GM18526 (cell line): ENCODE data around the gene PELI2.

Experiments
- POLR2A ChIP-seq: IDR thresholded peaks from 3 replicates; pipeline ENCODE4 v1.6.1; 2011; ENCODE audit not compliant: insufficient read length; ENCODE audit errors: extremely low read depth

The PELI2 gene

DNA sequence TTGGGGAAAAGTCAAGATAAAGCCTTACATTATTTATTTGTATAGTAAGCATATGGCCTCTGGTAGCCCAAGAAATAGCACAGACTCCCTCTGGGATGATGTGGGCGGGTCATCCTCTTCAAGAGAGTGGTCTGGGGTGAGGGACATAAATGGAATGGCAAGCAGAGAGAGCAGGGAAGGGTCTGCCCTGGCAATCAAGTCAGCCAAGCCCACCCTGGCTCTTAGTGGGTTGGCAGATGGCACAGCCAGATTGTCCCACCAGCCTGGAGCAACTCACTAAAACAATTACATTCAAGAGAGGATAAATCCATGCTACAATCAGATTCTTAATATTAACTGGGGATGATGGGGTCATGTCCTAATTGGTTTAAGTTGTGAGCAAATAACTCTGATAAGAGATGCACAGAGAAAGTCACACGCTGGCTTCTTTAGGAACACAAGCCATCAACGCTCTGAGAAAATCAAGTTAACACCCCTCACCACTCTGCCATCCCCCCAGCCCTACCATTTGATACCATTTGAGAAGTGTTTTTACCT is 2.8 kb upstream of the PELI2 start:
- no peak for TF ChIP-seq POLR2A

- TF ChIP-seq POLR2A, result no peak
These were observed 2.0 kb upstream of the PELI2 start for GRCh38 chr14:56115976-56116893.

DNA sequence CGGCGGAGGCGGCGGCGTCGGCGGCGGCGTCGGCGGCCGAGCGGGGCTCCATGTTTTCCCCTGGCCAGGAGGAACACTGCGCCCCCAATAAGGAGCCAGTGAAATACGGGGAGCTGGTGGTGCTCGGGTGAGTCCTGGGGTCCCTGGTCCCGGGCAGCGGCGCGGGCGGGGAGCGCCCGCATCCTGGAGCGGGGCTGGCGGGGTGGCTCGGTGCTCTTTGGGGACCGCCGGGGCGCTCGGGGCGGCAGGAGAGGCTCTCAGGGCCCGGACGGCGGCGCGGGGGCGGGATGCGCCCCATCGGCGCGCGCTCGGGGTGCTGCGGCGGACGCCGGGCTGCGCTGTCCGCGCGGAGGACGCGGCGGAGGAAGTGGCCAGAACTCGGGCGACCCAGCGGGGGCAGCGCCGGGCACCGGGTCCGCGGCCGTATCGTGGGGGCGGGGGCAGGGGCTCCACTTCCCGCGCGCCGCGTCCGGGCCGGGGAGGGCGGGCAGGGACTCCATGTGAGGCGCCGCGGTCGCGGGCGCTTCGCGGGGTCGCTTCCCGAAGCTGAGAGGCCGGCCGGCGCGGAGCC is 485 bp downstream of the PELI2 start:
- no peak for TF ChIP-seq POLR2A

DNA sequence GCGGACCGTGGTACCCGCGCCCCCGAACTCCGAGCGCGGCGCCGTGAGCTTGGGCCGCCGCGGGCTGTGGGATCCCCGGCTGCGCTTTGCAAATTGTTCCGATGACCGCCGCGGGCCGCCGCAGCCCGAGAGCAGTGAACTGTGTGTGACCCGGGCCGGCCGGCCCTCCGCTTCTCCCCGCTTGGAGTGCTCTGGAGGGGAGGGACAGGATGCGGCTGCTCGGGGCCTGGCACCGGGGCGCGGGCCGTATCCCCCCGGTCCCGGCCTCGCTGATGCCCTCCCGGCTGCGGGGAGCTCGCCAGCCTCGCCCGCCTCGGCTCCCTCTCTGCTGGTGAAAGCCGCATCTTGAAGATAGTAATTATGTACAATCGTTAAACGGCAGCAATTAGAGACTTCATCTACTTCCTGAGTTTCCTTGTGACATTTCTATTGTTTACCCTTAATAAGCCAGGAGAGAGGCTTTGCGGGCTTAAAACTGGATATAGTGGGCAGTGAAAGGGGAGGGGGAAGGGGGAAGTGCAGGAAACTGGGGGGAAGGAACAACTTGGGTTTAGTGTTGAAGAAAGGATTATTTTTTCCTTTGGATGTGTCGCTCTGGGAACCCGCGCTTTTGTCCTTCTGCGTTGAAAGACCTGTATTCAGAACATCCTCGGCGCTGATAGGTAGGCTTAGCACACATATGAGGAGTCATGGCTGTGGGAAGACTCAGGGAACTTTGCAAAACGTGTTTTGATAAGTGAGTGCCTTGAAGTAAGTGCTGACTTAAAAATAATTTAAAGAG is 1.2 kb downstream of the PELI2 start:
- no peak for TF ChIP-seq POLR2A

- no peak for TF ChIP-seq POLR2A
These were observed 2.0 kb downstream of the PELI2 start for GRCh38 chr14:56120091-56120691.

- no peak for TF ChIP-seq POLR2A
These were observed 3.6 kb downstream of the PELI2 start for GRCh38 chr14:56121816-56122215.

- no peak for TF ChIP-seq POLR2A
These were observed 4.1 kb downstream of the PELI2 start for GRCh38 chr14:56122301-56122700.

- TF ChIP-seq POLR2A, result no peak
These were observed 6.1 kb downstream of the PELI2 start for GRCh38 chr14:56124327-56124726.

- TF ChIP-seq POLR2A, result no peak
These were observed 7.8 kb downstream of the PELI2 start for GRCh38 chr14:56125772-56126636.

- TF ChIP-seq POLR2A, result no peak
These were observed 8.4 kb downstream of the PELI2 start for GRCh38 chr14:56126637-56126913.

GRCh38 chr14:56127156-56127555 is 8.9 kb downstream of the PELI2 start:
- no peak for TF ChIP-seq POLR2A

GRCh38 chr14:56129092-56129491 is 10.9 kb downstream of the PELI2 start:
- TF ChIP-seq POLR2A, result no peak

- no peak for TF ChIP-seq POLR2A
These were observed 11.7 kb downstream of the PELI2 start for GRCh38 chr14:56129933-56130332.
